ENCODE data around the gene OR52K1.

Gene OR52K1

GRCh38 chr11:4508886-4509285 lies 26.4 kb downstream of the OR52K1 start:
- no peaks in the 10 kb centered on the region for H3K4me1 ChIP-seq (ENCODE audit: insufficient read depth, low read length, poor library complexity, severe bottlenecking)
- H3K9me3 ChIP-seq (ENCODE audit: insufficient read depth, low read depth, low read length), result no peaks in the 10 kb centered on the region
- H3F3A ChIP-seq (ENCODE audit: low read depth), result no peaks in the 10 kb centered on the region
- H3K4me2 ChIP-seq (ENCODE audit: low read depth, low read length, poor library complexity, severe bottlenecking), result no peak overlapping the region
- no peaks in the 10 kb centered on the region for H4K20me1 ChIP-seq (ENCODE audit: insufficient read depth, low read length, poor library complexity, severe bottlenecking)
- no peak overlapping the region for H3K4me3 ChIP-seq (ENCODE audit: low read length, poor library complexity, severe bottlenecking)
- H2AFZ ChIP-seq (ENCODE audit: low read length), result no peak overlapping the region
- H3K9me2 ChIP-seq (replicated peaks; ENCODE audit: low read depth, low read length), result no peaks in the 10 kb centered on the region
- no peak for TF ChIP-seq CTCF (conservative IDR thresholded peaks at IDR 0.05; ENCODE audit: low read length)
- no peak for TF ChIP-seq EZH2phosphoT487 (IDR thresholded peaks at IDR 0.05; ENCODE audit: borderline replicate concordance)
- no peak overlapping the region for H3K9ac ChIP-seq (ENCODE audit: low read depth, low read length, poor library complexity, severe bottlenecking)
- H3K27me3 ChIP-seq (ENCODE audit: insufficient read depth, low read length, poor library complexity, severe bottlenecking), result no peaks in the 10 kb centered on the region
- no peaks in the 10 kb centered on the region for H3K36me3 ChIP-seq (ENCODE audit: insufficient read depth, low read length)
- H3K79me2 ChIP-seq (ENCODE audit: insufficient read depth, low read length), result no peaks in the 10 kb centered on the region

GRCh38 chr11:4511282-4512245 lies 29.1 kb downstream of the OR52K1 start:
- no peaks in the 10 kb centered on the region for H3F3A ChIP-seq (ENCODE audit: low read depth)

GRCh38 chr11:4514196-4514595 lies 31.8 kb downstream of the OR52K1 start:
- Histone ChIP-seq H3K4me1 (ENCODE audit: insufficient read depth, low read length, poor library complexity, severe bottlenecking) (no peaks in the 10 kb centered on the region), H3K9ac (ENCODE audit: low read depth, low read length, poor library complexity, severe bottlenecking) (no peak overlapping the region), H3K79me2 (ENCODE audit: insufficient read depth, low read length) (no peaks in the 10 kb centered on the region), H3K4me2 (ENCODE audit: low read depth, low read length, poor library complexity, severe bottlenecking) (no peak overlapping the region), H3K9me3 (ENCODE audit: insufficient read depth, low read depth, low read length) (no peaks in the 10 kb centered on the region), H2AFZ (ENCODE audit: low read length) (no peak overlapping the region), H3K9me2 (replicated peaks; ENCODE audit: low read depth, low read length) (no peaks in the 10 kb centered on the region), H4K20me1 (ENCODE audit: insufficient read depth, low read length, poor library complexity, severe bottlenecking) (no peaks in the 10 kb centered on the region), H3K36me3 (ENCODE audit: insufficient read depth, low read length) (no peaks in the 10 kb centered on the region), H3K4me3 (ENCODE audit: low read length, poor library complexity, severe bottlenecking) (no peak overlapping the region), H3K27me3 (ENCODE audit: insufficient read depth, low read length, poor library complexity, severe bottlenecking) (no peaks in the 10 kb centered on the region), H3F3A (ENCODE audit: low read depth) (no peaks in the 10 kb centered on the region)
- TF ChIP-seq CTCF (conservative IDR thresholded peaks at IDR 0.05; ENCODE audit: low read length) (no peak), EZH2phosphoT487 (IDR thresholded peaks at IDR 0.05; ENCODE audit: borderline replicate concordance) (no peak)

More at GRCh38 chr11:4511282-4512245, 29.1 kb downstream of the OR52K1 start:
- Histone ChIP-seq H3K36me3 (ENCODE audit: insufficient read depth, low read length) (no peaks in the 10 kb centered on the region), H3K4me3 (ENCODE audit: low read length, poor library complexity, severe bottlenecking) (no peak overlapping the region), H3K4me1 (ENCODE audit: insufficient read depth, low read length, poor library complexity, severe bottlenecking) (no peaks in the 10 kb centered on the region), H3K9me3 (ENCODE audit: insufficient read depth, low read depth, low read length) (no peaks in the 10 kb centered on the region), H4K20me1 (ENCODE audit: insufficient read depth, low read length, poor library complexity, severe bottlenecking) (no peaks in the 10 kb centered on the region), H3K4me2 (ENCODE audit: low read depth, low read length, poor library complexity, severe bottlenecking) (no peak overlapping the region), H3K9me2 (replicated peaks; ENCODE audit: low read depth, low read length) (no peaks in the 10 kb centered on the region), H3K79me2 (ENCODE audit: insufficient read depth, low read length) (no peaks in the 10 kb centered on the region), H3K27me3 (ENCODE audit: insufficient read depth, low read length, poor library complexity, severe bottlenecking) (no peaks in the 10 kb centered on the region), H2AFZ (ENCODE audit: low read length) (no peak overlapping the region), H3K9ac (ENCODE audit: low read depth, low read length, poor library complexity, severe bottlenecking) (no peak overlapping the region)
- TF ChIP-seq EZH2phosphoT487 (IDR thresholded peaks at IDR 0.05; ENCODE audit: borderline replicate concordance) (no peak), CTCF (conservative IDR thresholded peaks at IDR 0.05; ENCODE audit: low read length) (no peak)

Data from Loucy (cell line).